Spleen (tissue), 7 donors: ENCODE results near the gene HHAT.

ENCODE experiments used
- POLR2A ChIP-seq, 3 donors: fragments of 450-650 bp; IDR thresholded peaks; one replicate each; pipeline ENCODE4 v1.5.1; 2017; ENCODE audit warnings: antibody characterized with exemption in 3 of 3, mild to moderate bottlenecking in 1 of 3
- POLR2AphosphoS5 ChIP-seq, 3 donors: sonication (generic); formaldehyde crosslinking; IDR thresholded peaks; one replicate each; pipeline ENCODE4 v1.5.1; 2017; ENCODE audit warnings: antibody characterized with exemption in 3 of 3
- TF ChIP-seq, protein P1 (sequence below), 11 experiments: fragments of 200-600 bp in 7 of 11; fragments of 450-650 bp in 4 of 11; sonication (generic) in 4 of 11; IDR thresholded peaks in 8 of 11; conservative IDR thresholded peaks in 3 of 11; 1 replicate in 7 of 11; 2 replicates in 4 of 11; pipeline versions ENCODE4 v1.4.0 to v1.8.0; 2016 to 2021; ENCODE audit warnings: antibody characterized with exemption in 11 of 11, inconsistent platforms in 4 of 11, mild to moderate bottlenecking in 1 of 11
- donor health status: DM: no; HTN: no; CAD: no; lungs with moderate emphysema.
- donor health status: DM: no; HTN: no; CAD: no.
- donor health status: DM: no; HTN: no; CAD: no.

DNA sequence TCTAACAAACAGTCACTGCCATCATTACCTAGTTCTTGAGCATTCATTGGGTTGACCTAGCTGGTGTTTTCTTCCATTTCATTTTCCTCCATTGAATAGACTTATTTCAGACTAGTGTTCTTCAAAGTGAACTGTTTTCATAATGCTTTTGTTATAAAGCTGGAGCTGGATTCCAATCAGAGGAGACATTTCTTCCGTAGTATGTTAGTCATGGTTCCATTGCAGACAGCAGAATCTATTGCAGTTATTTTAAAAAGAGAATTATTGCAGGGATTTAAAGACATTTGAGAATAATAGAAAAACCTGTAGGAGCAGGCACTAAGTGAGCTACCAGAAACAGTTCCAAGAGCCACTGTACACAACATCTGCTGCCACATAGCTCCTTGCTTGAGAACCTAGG, 50.0 kb downstream of the HHAT start:
- TF ChIP-seq, protein P1, sequence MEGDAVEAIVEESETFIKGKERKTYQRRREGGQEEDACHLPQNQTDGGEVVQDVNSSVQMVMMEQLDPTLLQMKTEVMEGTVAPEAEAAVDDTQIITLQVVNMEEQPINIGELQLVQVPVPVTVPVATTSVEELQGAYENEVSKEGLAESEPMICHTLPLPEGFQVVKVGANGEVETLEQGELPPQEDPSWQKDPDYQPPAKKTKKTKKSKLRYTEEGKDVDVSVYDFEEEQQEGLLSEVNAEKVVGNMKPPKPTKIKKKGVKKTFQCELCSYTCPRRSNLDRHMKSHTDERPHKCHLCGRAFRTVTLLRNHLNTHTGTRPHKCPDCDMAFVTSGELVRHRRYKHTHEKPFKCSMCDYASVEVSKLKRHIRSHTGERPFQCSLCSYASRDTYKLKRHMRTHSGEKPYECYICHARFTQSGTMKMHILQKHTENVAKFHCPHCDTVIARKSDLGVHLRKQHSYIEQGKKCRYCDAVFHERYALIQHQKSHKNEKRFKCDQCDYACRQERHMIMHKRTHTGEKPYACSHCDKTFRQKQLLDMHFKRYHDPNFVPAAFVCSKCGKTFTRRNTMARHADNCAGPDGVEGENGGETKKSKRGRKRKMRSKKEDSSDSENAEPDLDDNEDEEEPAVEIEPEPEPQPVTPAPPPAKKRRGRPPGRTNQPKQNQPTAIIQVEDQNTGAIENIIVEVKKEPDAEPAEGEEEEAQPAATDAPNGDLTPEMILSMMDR (IDR thresholded peaks at IDR 0.05 in 8 of 11, conservative IDR thresholded peaks at IDR 0.05 in 3 of 11), result no peak
- TF ChIP-seq POLR2AphosphoS5 (IDR thresholded peaks at IDR 0.05), result no peak
- TF ChIP-seq POLR2A (IDR thresholded peaks at IDR 0.05), result no peak
